IMR-90 (cell line): Measurements from ENCODE around the gene TOR1A. TPM values are rescaled to one million over a fixed set of nuclear protein-coding genes. Genes with fewer than 3 reads are reported as not detected.
A peak's percentile ranks its signal among the peaks of the same experiment; 100 is the strongest.

Source experiments
- ATAC-seq: fragments of 200-7000 bp; cut with Tn5 transposase; 2 replicates; pipeline ENCODE4 v1.9.1; 2020; ENCODE audit warnings: low read depth, mild to moderate bottlenecking, moderate library complexity
- BruUV-seq: library from RNA; stranded (reverse); fragments of 400-500 nt; replicated peaks from 2 replicates; lab custom pipeline; 2021; lab: Mats Ljungman, UMichigan
- CTCF ChIA-PET: fragments of 300-600 bp; formaldehyde crosslinking; extraction: SDS; loops from one replicate; lab custom pipeline; 2021; ENCODE audit warnings: antibody characterized with exemption; lab: Yijun Ruan, JAX
- POLR2A ChIA-PET: fragments of 300-600 bp; sonication (Branson Sonifier 250); formaldehyde crosslinking; loops from one replicate; lab custom pipeline; 2022; ENCODE audit warnings: antibody characterized with exemption; ENCODE audit not compliant: unreplicated experiment; lab: Charles Lee
- DNase-seq: peaks from one replicate; pipeline ENCODE4 v3.0.0; 2013
- H2AFZ ChIP-seq: replicated peaks from 2 replicates; pipeline ENCODE3; 2013; ENCODE audit warnings: low read length, mild to moderate bottlenecking; ENCODE audit not compliant: poor library complexity
- H2AK5ac ChIP-seq: 2 replicates; pipeline ENCODE4 v1.6.1; 2013; ENCODE audit warnings: low read depth, low read length, inconsistent platforms
- H2AK9ac ChIP-seq: replicated peaks from 2 replicates; pipeline ENCODE3; 2013; ENCODE audit warnings: mild to moderate bottlenecking, low read depth, low read length, moderate library complexity; ENCODE audit not compliant: poor library complexity
- H2BK120ac ChIP-seq: 2 replicates; pipeline ENCODE4 v1.6.1; 2013; ENCODE audit warnings: low read depth, low read length, inconsistent platforms
- H2BK15ac ChIP-seq: 3 replicates; pipeline ENCODE4 v1.6.1; 2013; ENCODE audit warnings: low read depth, low read length, inconsistent platforms
- H2BK20ac ChIP-seq: 2 replicates; pipeline ENCODE4 v1.6.1; 2013; ENCODE audit warnings: low read depth, mild to moderate bottlenecking, inconsistent platforms, low read length, moderate library complexity
- H2BK5ac ChIP-seq: 2 replicates; pipeline ENCODE4 v1.6.1; 2013; ENCODE audit warnings: mild to moderate bottlenecking, low read depth, low read length, inconsistent platforms; ENCODE audit not compliant: poor library complexity, severe bottlenecking
- H3K14ac ChIP-seq: replicated peaks from 2 replicates; pipeline ENCODE4 v1.6.1; 2013; ENCODE audit warnings: low read depth, low read length, inconsistent platforms
- H3K18ac ChIP-seq: 2 replicates; pipeline ENCODE4 v1.6.1; 2013; ENCODE audit warnings: low read depth, low read length, control low read depth
- H3K23ac ChIP-seq: 2 replicates; pipeline ENCODE4 v1.6.1; 2013; ENCODE audit warnings: low read depth, low read length, inconsistent platforms
- H3K27ac ChIP-seq: 2 replicates; pipeline ENCODE4 v1.5.1; 2013; ENCODE audit warnings: mild to moderate bottlenecking, control low read depth, low read length; ENCODE audit not compliant: insufficient read depth
- H3K27me3 ChIP-seq: 2 replicates; pipeline ENCODE4 v1.6.1; 2013; ENCODE audit warnings: low read length; ENCODE audit not compliant: control insufficient read depth, insufficient read depth
- H3K36me3 ChIP-seq: 2 replicates; pipeline ENCODE4 v1.6.1; 2013; ENCODE audit warnings: low read length, mixed read lengths; ENCODE audit not compliant: control insufficient read depth, insufficient read depth
- H3K4ac ChIP-seq: 2 replicates; pipeline ENCODE4 v1.6.1; 2013; ENCODE audit warnings: low read depth, low read length, inconsistent platforms
- H3K4me1 ChIP-seq: 2 replicates; pipeline ENCODE4 v1.6.1; 2013; ENCODE audit warnings: low read length, mixed read lengths; ENCODE audit not compliant: control insufficient read depth, insufficient read depth
- H3K4me2 ChIP-seq: 2 replicates; pipeline ENCODE4 v1.6.1; 2013; ENCODE audit warnings: low read depth, mild to moderate bottlenecking, control low read depth, low read length, moderate library complexity
- H3K4me3 ChIP-seq: 2 replicates; pipeline ENCODE4 v1.5.1; 2013; ENCODE audit warnings: low read depth, mild to moderate bottlenecking, control low read depth, low read length, moderate library complexity; ENCODE audit not compliant: insufficient read depth
- H3K56ac ChIP-seq: 2 replicates; pipeline ENCODE4 v1.6.1; 2013; ENCODE audit warnings: low read length, inconsistent platforms; ENCODE audit not compliant: insufficient read depth; ENCODE audit errors: extremely low read depth
- H3K79me1 ChIP-seq, 2 experiments: 2 replicates each; pipeline ENCODE4 v1.6.1; 2013; ENCODE audit warnings: low read length in 2 of 2, inconsistent platforms in 1 of 2, low read depth in 1 of 2
- H3K9ac ChIP-seq: 2 replicates; pipeline ENCODE4 v1.6.1; 2013; ENCODE audit warnings: low read depth, low read length, control low read depth
- H3K9me1 ChIP-seq: 2 replicates; pipeline ENCODE4 v1.6.1; 2013; ENCODE audit warnings: low read length, inconsistent platforms; ENCODE audit not compliant: insufficient read depth
- H3K9me3 ChIP-seq: 2 replicates; pipeline ENCODE4 v1.6.1; 2013; ENCODE audit warnings: low read length; ENCODE audit not compliant: control insufficient read depth, insufficient read depth
- H4K20me1 ChIP-seq: 2 replicates; pipeline ENCODE4 v1.6.1; 2013; ENCODE audit warnings: low read length, inconsistent platforms; ENCODE audit not compliant: insufficient read depth
- H4K5ac ChIP-seq: 2 replicates; pipeline ENCODE4 v1.6.1; 2013; ENCODE audit warnings: mild to moderate bottlenecking, low read depth, low read length, control low read depth
- H4K8ac ChIP-seq, 2 experiments: 2 replicates each; pipeline ENCODE4 v1.6.1; 2013; ENCODE audit warnings: low read depth in 2 of 2, low read length in 2 of 2, control low read depth in 1 of 2, inconsistent platforms in 1 of 2
- H4K91ac ChIP-seq: 2 replicates; pipeline ENCODE4 v1.6.1; 2013; ENCODE audit warnings: low read depth, low read length, inconsistent platforms; ENCODE audit not compliant: insufficient read depth
- BHLHE40 ChIP-seq: fragments of 150-350 bp; IDR thresholded peaks from 2 replicates; pipeline ENCODE4 v1.6.1; 2016; ENCODE audit warnings: mild to moderate bottlenecking, low read depth, low read length
- CHD1 ChIP-seq: IDR thresholded peaks from 2 replicates; pipeline ENCODE4 v1.6.1; 2012; ENCODE audit warnings: low read depth, low read length, improper control_type of control experiment
- CTCF ChIP-seq: conservative IDR thresholded peaks from 2 replicates; pipeline ENCODE4 v1.5.1; 2012; ENCODE audit warnings: mild to moderate bottlenecking, low read depth, low read length, improper control_type of control experiment
- ELK1 ChIP-seq: fragments of 150-350 bp; IDR thresholded peaks from 2 replicates; pipeline ENCODE4 v1.6.1; 2016; ENCODE audit warnings: low read depth, mild to moderate bottlenecking, low read length, moderate library complexity, borderline replicate concordance
- FOS ChIP-seq: fragments of 150-350 bp; IDR thresholded peaks from 2 replicates; pipeline ENCODE4 v1.6.1; 2016; ENCODE audit warnings: low read depth, low read length
- MAFK ChIP-seq: IDR thresholded peaks from 2 replicates; pipeline ENCODE4 v1.6.1; 2012; ENCODE audit warnings: low read depth, low read length, improper control_type of control experiment
- MAZ ChIP-seq: IDR thresholded peaks from 2 replicates; pipeline ENCODE4 v1.6.1; 2012; ENCODE audit warnings: low read depth, mild to moderate bottlenecking, low read length, improper control_type of control experiment, moderate library complexity, borderline replicate concordance
- MXI1 ChIP-seq: IDR thresholded peaks from 2 replicates; pipeline ENCODE4 v1.6.1; 2012; ENCODE audit warnings: low read depth, mild to moderate bottlenecking, low read length, moderate library complexity, borderline replicate concordance
- NFE2L2 ChIP-seq: fragments of 150-350 bp; IDR thresholded peaks from 2 replicates; pipeline ENCODE4 v1.6.1; 2016; ENCODE audit warnings: low read depth, mild to moderate bottlenecking, low read length
- RCOR1 ChIP-seq: IDR thresholded peaks from 2 replicates; pipeline ENCODE4 v1.6.1; 2012; ENCODE audit warnings: mild to moderate bottlenecking, low read length, improper control_type of control experiment; ENCODE audit not compliant: insufficient replicate concordance
- SMC3 ChIP-seq: fragments of 150-350 bp; IDR thresholded peaks from 2 replicates; pipeline ENCODE4 v1.6.1; 2016; ENCODE audit warnings: low read depth, mild to moderate bottlenecking, antibody characterized with exemption, low read length, moderate library complexity
- USF2 ChIP-seq: fragments of 150-350 bp; IDR thresholded peaks from 2 replicates; pipeline ENCODE4 v1.6.1; 2017; ENCODE audit warnings: mild to moderate bottlenecking, antibody characterized with exemption, low read length, low read depth
- WGBS, 2 experiments: methylation state at CpG; one replicate each; pipeline versions ENCODE4 v1.1.5 to v1.1.7; 2013; ENCODE audit warnings: missing lambda C conversion rate in 2 of 2; ENCODE audit not compliant: insufficient read length in 1 of 2; ENCODE audit errors: extremely low coverage in 2 of 2; 5-methylcytosine and 5-hydroxymethylcytosine counted together
- dilution Hi-C: fragments of 300-500 bp; cut with HindIII; formaldehyde crosslinking; loops from one replicate; pipeline ENCODE4 v1.14.3; 2018; ENCODE audit warnings: low sequenced_read_pairs; ENCODE audit not compliant: unreplicated experiment
- in situ Hi-C: fragments of 300-500 bp; cut with MboI; formaldehyde crosslinking; loops from 3 replicates; pipeline ENCODE4 v1.14.3; 2019; ENCODE audit warnings: low sequenced_read_pairs, inconsistent platforms, mixed read lengths
- intact Hi-C: fragments of 100-400 bp; cut with micrococcal nuclease; formaldehyde crosslinking; loops from 2 replicates; pipeline ENCODE4 v1.10.0; 2022
- polyA plus RNA-seq, 3 experiments: library from polyadenylated mRNA; depleted of rRNA; stranded (reverse); fragments of >200 nt; gene quantifications; 2 replicates each; pipeline ENCODE4 v1.2.3, GENCODE V29; 2012; ENCODE audit warnings: low replicate concordance in 1 of 3
- total RNA-seq: library from RNA; depleted of rRNA; stranded (reverse); fragments of >200 nt; gene quantifications from 2 replicates; pipeline ENCODE4 v1.2.3, GENCODE V29; 2012

TOR1A gene
- total and polyA plus RNA-seq, 2 of the 4 experiments (the other 2 are of a cell fraction): 27.1 to 74.2 TPM

- Histone ChIP-seq H3K4ac (peak overlapping the region; percentile 59; the same call in 1 of the 2 replicates), H3K4me3 (peak overlapping the region; percentile 85), H2BK20ac (no peak overlapping the region), H3K4me2 (no peak overlapping the region), H2BK5ac (peak overlapping the region; percentile 55), H2BK120ac (no peak overlapping the region), H3K9ac (peak overlapping the region; percentile 75), H3K14ac (peak overlapping the region; percentile 71; the same call in 1 of the 2 replicates), H4K8ac (peak overlapping the region in 1 of 2 experiments; percentile 79; a peak in 2 of 4 replicates), H3K18ac (no peak overlapping the region; the same call in 1 of the 2 replicates), H2AFZ (peak overlapping the region; percentile 92), H3K4me1 (peaks cover 2% of the 10 kb centered on the region; the same call in 1 of the 2 replicates), H3K56ac (peak overlapping the region; percentile 46; the same call in 1 of the 2 replicates), H4K91ac (peak overlapping the region; percentile 74; the same call in 1 of the 2 replicates), H3K23ac (no peak overlapping the region), H3K9me1 (peaks cover 6% of the 10 kb centered on the region; the same call in 1 of the 2 replicates), H3K36me3 (peaks cover 30% of the 10 kb centered on the region), H3K27ac (peak overlapping the region; percentile 90), H3K9me3 (no peaks in the 10 kb centered on the region), H4K5ac (no peak overlapping the region; the same call in 1 of the 2 replicates), H2AK5ac (0 out of 2 replicates have a peak overlapping the region, but pooled peaks have one; percentile 55), H3K79me1 (peaks cover 18 to 36% of the 10 kb centered on the region in 2 experiments), H3K27me3 (no peaks in the 10 kb centered on the region), H2BK15ac (no peak overlapping the region), H2AK9ac (peak overlapping the region; percentile 63), H4K20me1 (peaks cover 15% of the 10 kb centered on the region; the same call in 1 of the 2 replicates)
- peak; percentile 56 for ATAC-seq
- in situ Hi-C loops (no loop called here), dilution Hi-C loops (no loop called here), intact Hi-C loops (no loop called here)
- no CpG with 5 or more reads among the region's 15 CpGs for WGBS, 2 experiments
- no TSS peak for BruUV-seq
- no peak for TF ChIP-seq MAZ
- no peak for TF ChIP-seq MAFK
- TF ChIP-seq FOS: no peak
- no peak for TF ChIP-seq MXI1
- TF ChIP-seq RCOR1: no peak
- TF ChIP-seq ELK1: no peak
- no peak for TF ChIP-seq USF2
- TF ChIP-seq CTCF: no peak
- TF ChIP-seq SMC3: no peak
- no peak for TF ChIP-seq BHLHE40
- TF ChIP-seq CHD1: no peak
- no peak for TF ChIP-seq NFE2L2
- CTCF ChIA-PET: no interaction called here
- no peak for DNase-seq
- POLR2A ChIA-PET: no interaction called here
Observed at GRCh38 chr9:129823542-129823934, 398 bp downstream of the TOR1A start.
